HG03103 (cell line): ENCODE measurements around the gene DPH6.
"Not testable (repeated sequence)": the region's sequence is repeated elsewhere in the genome, so short reads cannot be mapped to it uniquely, and the experiment has no call there.

Source experiments
- ATAC-seq: cut with Tn5 transposase; IDR thresholded peaks from one replicate; pipeline ENCODE4 v1.9.1; 2021; ENCODE audit warnings: low read depth; ENCODE audit not compliant: unreplicated experiment

DPH6 gene

GRCh38 chr15:35444557-35445204 lies 101.3 kb downstream of the DPH6 start:
- ATAC-seq: no peak

- no peak for ATAC-seq
These were observed 102.6 kb downstream of the DPH6 start for GRCh38 chr15:35443376-35443775.

GRCh38 chr15:35442742-35443141 lies 103.2 kb downstream of the DPH6 start:
- no peak for ATAC-seq

- not testable (repeated sequence) for ATAC-seq
These were observed 104.7 kb downstream of the DPH6 start for GRCh38 chr15:35441279-35441678.

- ATAC-seq: no peak
These were observed 105.7 kb downstream of the DPH6 start for GRCh38 chr15:35440265-35440664.

GRCh38 chr15:35439291-35439690 lies 106.7 kb downstream of the DPH6 start:
- no peak for ATAC-seq

- no peak for ATAC-seq
These were observed 108.8 kb downstream of the DPH6 start for GRCh38 chr15:35437157-35437556.

GRCh38 chr15:35436422-35436821 lies 109.5 kb downstream of the DPH6 start:
- ATAC-seq: no peak

GRCh38 chr15:35431281-35431680 lies 114.7 kb downstream of the DPH6 start:
- no peak for ATAC-seq

GRCh38 chr15:35430301-35430700 lies 115.7 kb downstream of the DPH6 start:
- no peak for ATAC-seq

GRCh38 chr15:35427496-35427895 lies 118.5 kb downstream of the DPH6 start:
- no peak for ATAC-seq

- no peak for ATAC-seq
These were observed 118.9 kb downstream of the DPH6 start for GRCh38 chr15:35427091-35427490.

- no peak for ATAC-seq
These were observed 135.2 kb downstream of the DPH6 start for GRCh38 chr15:35410775-35411174.

- ATAC-seq: no peak
These were observed 146.1 kb downstream of the DPH6 start for GRCh38 chr15:35399901-35400300.

- ATAC-seq: no peak
These were observed 148.9 kb downstream of the DPH6 start for GRCh38 chr15:35397027-35397426.

- no peak for ATAC-seq
These were observed 151.5 kb downstream of the DPH6 start for GRCh38 chr15:35394416-35394815.

- ATAC-seq: no peak
These were observed 152.6 kb downstream of the DPH6 start for GRCh38 chr15:35393398-35393797.

GRCh38 chr15:35391408-35391984 lies 154.5 kb downstream of the DPH6 start:
- not testable (repeated sequence) for ATAC-seq

- no peak for ATAC-seq
These were observed 162.5 kb downstream of the DPH6 start for GRCh38 chr15:35383506-35383905.

GRCh38 chr15:35381328-35381727 lies 164.6 kb downstream of the DPH6 start:
- ATAC-seq: no peak

GRCh38 chr15:35379972-35380371 lies 166.0 kb downstream of the DPH6 start:
- no peak for ATAC-seq

- ATAC-seq: not testable (repeated sequence)
These were observed 167.5 kb downstream of the DPH6 start for GRCh38 chr15:35378454-35378853.

- no peak for ATAC-seq
These were observed 169.3 kb downstream of the DPH6 start for GRCh38 chr15:35376707-35377106.
